Inflammatory macrophage treated with lipopolysaccharide for 4 hours (primary cell): ENCODE measurements around the gene SHISA9.

ENCODE experiments used
- DNase-seq: peaks from one replicate; pipeline ENCODE4 v3.0.0-alpha.2; 2020

Gene SHISA9

DNA sequence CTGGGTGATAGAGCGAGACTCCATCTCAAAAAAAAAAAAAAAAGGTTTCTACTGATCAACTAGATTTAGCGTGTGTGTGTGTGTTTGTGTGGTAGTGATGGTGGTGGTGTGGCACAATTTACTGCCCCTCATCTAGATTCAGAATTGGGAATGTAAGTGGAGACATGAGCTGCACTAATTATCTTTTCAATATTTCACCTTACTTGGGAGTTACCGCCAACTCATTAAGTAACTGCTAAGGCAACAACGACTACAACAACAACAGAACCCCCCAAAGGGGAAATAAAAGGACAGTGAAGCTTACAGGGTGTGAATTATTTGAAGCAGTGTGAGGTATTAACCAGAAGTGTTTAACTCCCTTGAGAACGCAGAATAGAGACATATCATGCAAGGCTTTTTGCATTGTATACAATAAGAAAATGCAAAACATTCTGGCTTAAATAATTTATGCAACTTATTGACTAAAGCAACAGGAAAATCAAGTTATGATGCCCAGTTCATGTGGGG lies 180.5 kb downstream of the SHISA9 start:
- no peak for DNase-seq

DNA sequence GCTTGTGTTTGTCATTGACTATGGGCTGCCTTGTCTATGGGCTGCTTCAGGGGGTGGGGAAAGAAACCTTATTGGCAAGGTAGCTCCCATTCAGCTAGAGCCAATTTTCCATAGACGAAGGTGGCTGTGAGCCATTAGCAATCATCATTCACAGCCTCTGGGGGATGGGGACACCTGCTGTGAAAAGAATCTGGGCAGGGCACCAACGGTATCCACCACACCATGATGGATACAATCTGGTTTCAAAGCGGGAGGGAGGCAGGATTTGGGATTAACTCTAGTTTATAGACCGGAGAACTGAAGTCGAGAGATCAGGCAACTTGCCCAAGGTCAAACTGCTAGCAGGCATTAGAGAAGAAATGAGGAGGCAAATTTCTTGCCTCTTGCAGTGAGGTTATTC lies 182.3 kb downstream of the SHISA9 start:
- DNase-seq: no peak

DNA sequence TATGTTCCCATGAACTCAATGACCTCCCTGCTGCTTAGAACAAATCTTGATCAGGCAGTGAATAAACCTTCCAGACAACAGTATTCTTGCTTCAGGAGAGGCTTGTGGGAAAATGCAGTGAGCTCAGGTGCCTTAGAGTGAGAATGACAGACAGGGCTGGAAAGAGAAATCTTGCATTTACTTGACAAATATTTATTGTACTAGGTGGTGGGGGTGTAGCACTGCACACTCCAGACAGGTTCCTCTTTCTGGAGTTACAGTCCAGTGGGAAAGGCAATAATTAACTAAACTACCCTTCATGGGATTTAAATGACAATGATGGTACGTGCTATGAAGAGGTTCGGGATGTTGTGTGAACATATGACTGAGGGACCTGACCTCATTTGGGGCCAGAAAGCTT lies 182.9 kb downstream of the SHISA9 start:
- DNase-seq: no peak

DNA sequence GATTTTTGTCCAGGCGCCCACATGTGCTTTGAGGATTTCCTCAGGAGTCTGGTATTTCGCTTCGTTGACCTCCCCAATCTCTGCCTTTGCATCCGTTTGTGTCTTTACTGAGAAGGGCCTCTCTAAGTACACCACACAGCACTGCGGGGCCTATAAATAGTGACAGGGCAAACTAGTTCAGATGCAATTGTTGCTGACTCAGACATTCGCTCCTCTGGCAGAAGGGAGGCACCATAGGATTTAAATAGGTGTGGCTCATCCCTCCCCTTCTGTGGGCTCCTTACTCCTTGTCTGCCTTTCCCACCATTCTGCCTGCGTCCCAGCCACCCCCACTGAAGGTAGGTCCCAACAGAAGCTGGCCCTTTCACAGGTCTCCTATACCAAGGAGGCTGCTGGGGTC lies 192.3 kb downstream of the SHISA9 start:
- no peak for DNase-seq

DNA sequence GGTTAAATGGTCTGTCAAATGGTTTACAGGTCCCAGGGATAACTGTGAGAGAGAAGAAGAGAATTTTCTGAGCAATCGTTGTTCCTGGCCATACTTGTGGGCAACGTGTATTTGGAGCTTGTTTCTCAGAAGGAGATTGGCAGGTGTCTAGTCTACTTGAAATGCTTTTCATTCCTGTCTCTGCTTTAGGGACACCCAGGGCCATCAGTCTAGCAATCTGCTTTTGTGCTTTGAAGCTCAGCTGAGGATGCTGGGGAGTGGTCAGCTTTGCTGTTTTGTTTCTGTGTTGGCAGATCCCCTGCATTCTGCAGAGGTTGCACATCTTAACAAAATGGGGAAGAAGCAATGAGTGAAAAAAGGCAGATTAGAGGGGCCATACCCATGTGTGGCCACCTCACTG lies 193.7 kb downstream of the SHISA9 start:
- no peak for DNase-seq

DNA sequence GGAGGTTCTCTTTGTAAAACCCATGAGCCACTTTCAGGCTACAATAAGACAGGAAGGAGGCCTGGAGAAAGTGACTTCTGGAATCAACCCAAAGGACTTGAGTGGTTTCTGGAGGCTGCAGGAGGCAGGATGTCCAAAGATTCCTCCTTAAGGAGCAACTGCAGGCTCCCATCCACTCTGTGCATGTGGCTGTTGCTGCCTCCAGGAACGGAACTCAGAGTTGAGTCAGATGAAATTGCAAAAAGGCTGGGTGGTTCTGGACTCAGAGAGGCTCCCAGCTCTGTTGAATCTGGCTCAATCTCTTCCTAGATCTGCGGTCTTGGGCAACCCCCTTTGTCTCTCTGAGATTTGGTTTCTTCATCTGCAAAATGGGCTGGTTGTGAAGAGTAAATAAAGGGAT lies 197.1 kb downstream of the SHISA9 start:
- no peak for DNase-seq

DNA sequence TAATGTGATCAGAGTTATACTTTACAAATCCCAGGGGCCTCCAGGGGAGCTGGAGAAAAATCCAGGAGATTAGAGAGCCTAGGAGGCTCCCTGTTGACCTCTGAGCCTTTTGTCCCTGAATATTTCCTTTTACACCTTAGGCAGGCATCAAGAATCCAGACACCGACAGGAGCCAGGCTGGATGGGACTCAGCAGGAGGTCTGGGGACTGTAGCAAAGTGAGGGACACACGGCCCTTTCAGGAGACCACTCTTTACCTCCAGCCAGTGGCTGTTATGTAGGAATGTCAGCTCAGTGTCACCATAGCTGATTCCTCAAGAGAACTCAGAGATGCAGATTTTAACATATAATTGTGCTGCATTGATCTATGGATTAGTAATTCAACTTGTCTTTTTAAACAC lies 198.4 kb downstream of the SHISA9 start:
- no peak for DNase-seq

DNA sequence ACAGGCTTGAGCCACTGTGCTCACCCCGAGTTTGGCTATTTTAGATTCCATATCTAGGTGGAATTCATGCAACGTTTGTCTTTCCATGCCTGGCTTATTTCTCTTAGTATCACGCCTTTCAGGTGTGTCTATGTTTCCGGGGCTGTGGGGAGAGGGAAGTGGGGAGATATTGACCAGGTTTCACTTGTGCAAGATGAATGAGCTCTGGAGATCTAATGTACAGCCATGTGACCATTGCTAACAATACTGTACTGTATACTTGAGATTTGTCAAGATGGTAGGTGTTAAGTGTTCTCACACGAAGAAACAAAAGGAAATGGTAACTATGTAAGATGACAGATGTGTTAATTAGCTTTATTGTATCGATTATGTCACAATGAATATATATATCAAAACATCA lies 199.6 kb downstream of the SHISA9 start:
- DNase-seq: no peak

DNA sequence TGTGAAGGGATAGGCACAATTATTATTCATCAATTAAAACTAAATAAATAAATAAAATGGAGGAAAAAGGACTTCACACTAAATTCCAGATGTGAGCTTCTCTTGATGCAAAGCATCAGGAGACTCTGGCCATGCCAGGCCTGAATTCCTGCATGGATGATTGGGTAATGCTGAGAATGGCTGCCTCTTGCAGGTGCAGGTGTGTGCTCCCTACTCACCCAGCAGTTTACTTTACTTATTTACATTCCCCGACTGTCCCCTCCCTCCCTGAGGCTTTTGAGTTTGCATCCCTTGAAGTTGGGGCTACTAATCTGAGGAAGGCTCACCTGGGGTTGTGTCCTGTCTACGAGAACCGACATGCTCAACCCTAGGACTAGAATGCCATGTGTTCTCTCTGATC lies 200.4 kb downstream of the SHISA9 start:
- DNase-seq: no peak

DNA sequence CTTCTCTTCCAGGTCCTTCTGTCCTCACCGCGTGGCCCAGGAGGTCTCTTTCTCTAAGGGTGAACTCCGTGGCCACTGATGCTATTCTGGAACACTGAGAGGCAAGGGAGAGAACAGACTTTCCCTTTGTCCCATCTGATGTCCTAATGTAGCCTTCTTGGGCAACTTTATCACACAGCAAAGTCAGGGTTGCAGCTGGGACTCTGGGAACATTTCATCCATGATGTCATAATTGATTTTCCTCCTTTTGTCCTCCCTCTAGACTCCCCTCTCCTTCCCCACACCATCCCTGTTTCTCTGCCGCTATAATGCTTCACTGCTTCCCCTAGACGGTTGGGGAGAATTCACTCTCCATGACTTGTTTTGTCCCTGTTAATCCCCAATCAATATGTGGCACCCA lies 201.0 kb downstream of the SHISA9 start:
- no peak for DNase-seq

DNA sequence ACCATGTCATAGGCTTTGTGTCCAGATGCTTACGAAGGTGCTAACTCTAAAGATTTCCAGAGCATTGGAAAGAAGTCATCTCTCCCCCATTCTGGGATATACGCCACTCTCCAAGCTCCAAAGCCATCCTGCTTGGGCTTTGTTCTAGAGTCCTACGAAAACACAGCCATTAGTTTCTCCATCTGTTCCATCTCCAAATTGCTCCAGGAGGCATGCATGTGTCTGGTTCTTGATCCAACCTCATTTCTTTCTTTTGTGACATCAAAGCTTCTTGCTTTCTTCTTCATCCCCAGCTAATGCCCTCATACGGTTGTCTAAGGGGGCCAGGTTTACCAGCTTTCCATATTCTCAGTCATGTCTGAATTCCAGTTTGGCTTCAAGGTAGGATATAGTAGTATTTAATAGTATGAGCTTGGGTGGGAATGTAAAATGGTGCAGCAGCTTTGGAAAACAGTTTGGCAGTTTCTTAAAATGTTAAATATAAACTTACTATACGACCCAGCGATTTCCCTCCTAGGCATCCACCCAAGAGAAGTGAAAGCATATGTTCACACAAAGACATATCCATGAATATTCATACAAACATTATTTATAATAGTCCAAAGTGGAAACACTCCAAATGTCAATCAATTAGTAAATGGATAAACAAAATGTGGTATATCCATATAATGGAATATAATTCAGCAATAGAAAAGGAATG lies 202.6 kb downstream of the SHISA9 start:
- DNase-seq: no peak

DNA sequence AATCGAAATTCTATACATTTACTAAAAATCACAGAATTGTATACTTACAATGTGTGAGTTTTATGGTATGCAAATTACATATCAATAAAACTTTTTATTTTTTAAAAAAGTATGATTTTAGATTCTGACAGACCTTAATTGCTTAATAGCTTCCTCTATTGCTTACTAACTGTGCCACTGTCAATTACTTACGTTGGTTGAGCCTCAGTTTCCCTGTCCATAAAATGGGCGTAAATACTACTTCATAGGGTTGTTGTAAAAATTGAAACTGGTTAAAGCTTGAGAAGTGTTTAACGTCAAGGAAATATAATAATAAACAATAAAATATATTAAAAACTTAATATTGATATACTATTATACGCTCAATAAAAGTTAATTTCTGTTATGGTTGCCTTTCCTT lies 203.4 kb downstream of the SHISA9 start:
- DNase-seq: no peak

DNA sequence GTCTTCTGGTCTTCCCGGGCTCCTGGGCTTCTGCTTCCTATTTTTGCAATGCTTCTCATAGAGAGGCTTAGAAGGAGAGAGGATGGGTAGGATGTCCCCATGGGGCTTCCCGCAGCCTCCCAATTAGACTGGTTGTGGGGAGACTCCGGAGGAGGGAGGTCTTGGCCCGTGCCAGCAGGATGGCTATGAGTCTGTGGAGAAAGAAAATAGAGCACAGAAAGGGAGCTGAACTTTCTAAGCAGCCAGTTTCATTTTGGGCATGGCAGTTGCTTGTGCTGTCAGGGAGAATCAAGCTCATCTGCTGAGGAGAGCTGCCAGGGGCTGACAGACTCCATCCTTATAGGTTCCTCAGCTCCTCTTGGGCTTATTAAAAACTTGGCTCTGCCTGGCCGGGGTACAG lies 204.0 kb downstream of the SHISA9 start:
- no peak for DNase-seq

DNA sequence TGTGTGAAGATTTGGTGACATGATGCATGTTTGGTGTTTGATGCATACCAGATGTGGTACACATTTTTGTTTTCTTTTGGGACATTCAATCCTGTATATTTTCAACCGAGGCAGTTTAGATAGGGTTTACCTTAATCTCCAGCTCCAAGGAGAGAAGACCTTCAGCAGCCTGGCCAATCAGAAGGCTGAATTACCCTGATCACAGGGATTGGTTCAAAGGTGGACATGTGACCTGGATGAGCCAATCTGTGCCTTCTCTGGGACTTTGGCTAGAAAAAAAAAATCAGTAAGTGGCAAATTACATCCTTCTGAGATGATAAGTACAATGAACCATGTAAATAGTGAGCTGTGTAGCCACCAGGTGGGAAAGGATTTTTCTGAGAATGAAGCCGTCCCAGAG lies 205.1 kb downstream of the SHISA9 start:
- no peak for DNase-seq

DNA sequence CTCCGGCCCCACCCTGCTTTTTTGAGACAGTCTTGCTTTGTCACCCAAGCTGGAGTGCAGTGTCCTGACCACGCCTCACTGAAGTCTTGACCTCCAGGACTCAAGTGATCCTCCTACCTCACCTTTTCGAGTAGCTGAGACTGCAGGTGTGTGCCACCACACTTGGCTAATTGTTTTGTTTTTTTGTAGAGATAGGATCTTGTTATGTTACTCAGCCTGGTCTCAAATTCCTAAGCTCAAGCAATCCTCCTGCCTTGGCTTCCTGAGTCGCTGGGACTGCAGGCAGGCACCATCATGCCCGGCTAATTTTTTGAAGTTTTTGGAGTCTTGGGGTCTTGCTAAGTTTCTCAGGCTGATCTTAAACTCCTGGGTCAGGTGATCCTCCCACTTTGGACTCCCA lies 206.7 kb downstream of the SHISA9 start:
- DNase-seq: no peak

DNA sequence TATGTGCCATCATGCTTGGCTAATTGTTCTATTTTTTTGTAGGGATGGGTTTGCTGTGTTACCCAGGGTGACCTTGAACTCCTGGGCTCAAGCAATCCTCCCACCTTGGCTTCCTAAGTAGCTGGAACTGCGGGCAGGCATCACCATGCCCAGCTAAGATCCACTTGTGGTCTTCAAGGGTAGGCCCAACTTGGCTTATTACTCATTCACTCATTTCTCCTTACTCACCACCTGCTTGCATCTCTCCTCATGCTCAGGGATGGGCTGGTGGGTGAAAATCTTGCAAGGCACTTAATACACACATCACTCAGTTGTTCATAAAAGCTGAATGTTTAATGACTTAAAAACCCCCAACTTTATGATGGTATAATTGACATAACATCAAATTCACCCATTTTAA lies 207.8 kb downstream of the SHISA9 start:
- DNase-seq: no peak

DNA sequence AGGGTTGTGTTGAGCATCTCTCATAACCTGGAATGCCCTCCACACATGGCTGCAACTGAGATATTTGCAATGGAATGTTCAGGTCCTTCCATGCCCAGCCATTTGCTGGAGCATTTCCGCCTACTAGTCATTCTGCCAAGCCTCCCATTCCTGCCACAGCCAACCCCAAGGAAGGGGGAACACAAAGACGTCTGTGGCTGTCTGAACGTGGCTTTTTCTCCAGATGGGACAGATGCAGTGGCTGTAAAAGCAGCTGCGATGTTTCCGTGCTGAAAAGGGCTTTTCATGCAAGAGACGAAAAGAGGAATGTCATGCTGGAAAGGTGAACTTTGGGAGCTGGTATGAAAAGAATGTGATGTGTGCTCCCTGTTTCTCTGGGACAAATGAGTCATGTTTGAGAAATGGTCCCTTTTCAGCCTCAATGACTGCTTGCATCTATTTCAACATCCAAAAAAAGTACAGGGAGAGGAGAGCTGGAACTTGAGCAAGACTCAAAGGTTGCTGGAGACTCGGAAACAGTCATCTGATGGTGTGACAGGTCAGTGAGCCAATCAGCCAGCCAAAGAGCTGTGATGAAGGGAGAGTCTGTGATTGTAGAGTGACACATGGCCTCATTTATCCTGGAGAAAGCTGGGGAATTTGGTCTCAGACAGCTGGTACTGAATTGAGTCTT lies 208.9 kb downstream of the SHISA9 start:
- no peak for DNase-seq

DNA sequence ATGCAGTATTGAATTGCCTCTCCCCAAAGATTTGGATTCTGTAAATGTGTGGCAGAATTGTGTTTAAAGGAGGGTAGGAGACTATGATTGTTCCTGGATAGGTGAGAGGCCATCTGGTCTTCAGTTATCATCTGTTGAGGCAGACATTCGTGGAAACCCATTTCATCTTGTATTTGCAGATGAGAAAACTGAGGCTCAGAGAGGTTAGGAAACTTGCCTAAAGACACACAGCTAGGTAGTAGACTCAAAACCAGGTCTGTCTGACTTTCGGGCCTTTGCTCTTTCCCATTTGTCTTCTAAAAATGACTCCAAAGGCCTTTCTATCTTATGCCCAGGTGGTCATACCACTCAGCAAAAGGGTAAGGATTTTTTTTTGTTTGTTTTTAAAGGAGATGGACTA lies 210.3 kb downstream of the SHISA9 start:
- DNase-seq: no peak

DNA sequence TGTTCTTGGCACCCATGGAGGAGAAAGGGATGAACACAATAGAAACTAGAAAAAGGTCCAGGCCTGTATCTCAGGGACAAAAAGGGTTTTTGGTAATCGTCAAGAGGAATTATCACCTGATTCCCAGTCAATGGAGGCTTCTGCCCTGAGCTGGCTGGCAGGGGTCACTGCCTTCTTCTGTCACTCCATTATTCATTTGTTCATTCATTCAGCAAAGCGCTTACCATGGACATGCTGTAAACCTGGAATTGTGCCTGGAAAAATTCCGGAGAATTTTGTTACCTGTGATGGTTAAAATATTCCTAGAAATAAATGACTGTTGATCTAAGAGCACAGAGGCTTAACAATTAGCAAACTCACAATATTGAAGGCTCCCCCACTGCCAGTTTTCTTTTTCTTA lies 212.3 kb downstream of the SHISA9 start:
- DNase-seq: no peak

DNA sequence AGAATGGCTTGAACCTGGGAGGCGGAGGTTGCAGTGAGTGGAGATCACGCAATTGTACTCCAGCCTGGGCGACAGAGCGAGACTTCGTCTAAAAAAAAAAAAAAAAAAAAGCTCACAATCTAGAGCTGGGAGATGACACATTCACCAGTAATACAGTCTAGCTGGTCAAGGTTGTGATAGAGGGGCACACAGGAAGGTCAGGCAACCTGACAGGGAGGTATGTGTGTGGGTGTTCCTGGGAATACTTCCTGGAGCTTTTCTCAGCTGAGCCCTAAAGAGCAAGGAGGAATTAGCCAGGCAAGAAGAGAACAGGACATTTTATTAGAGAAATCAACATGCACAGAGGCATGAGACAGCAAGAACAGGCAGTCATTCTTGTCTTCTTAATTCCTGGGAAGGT lies 216.7 kb downstream of the SHISA9 start:
- DNase-seq: no peak

DNA sequence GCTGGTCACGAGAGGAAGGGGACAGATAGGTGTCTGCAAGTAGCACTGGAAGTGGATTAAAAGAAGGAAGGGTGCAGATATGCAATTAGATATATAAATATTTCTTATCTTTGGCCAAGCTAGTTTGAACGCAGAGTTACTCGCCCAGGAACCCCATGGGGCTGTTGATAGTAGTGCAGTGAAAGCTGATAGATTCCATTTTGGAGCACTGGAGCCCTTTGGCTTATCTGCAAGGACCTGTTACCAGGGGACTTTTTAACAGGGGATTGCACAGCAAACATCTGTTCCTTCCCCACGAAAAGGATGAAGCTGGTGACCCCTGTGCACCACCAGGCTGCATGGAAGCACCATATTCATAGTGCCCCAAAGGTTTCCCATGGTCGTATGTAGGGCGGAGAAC lies 218.7 kb downstream of the SHISA9 start:
- DNase-seq: no peak

DNA sequence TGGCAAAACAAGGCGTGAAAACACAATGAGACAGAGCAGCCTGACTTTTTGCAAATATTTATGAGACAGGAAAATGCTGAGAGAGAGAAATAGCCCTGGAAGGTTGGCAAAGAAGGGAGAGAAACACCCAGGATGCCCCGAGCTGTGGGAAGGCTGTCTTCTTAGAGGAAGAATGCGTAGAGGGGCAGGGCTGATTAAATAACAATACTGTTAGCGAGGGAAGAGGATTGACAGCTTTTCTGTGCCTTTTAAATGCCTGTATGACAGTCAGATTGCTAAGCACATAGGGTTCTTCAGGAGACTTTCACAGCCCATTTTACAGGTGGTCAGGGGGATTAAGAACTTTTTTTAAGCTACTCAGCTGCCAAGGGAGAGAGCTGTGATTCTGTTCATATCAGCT lies 219.2 kb downstream of the SHISA9 start:
- no peak for DNase-seq

DNA sequence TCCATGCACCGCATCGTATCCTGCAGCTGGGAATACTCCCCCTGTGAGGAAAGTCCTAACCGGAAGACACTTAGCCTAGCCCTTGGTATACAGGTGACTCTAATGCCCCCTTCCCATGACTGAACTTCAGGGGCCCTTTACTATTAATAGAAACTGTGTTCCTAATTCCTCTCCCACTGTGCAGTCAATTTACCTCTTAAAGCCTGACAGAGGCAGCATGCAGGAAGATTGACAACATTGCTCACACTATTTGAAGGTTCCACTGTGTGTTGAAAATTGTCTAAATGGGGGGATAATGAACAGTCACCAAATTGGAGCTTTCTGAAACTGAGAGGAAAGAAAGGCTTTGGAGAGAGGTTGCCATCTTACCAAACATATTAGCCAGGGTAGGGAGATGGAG lies 222.6 kb downstream of the SHISA9 start:
- DNase-seq: no peak

DNA sequence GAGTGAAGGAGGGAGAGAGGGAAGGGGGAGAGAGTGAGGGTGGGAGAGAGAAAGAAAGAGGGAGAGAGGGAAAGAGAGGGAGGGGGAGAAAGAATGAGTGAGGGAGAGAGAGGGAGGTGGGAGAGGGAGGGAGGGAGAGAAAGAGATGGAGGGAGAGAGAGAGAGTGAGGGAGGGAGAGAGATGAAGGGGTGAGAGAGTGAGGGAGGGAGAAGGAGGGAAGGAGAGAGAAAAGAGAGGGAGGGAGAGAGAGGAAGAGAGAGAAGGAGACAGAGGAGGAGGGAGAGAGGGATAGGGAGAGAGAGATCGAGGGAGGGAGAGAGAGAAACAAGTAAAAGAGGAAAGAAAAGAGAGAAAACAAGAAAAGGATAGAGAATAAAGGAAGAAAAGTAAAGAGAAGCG lies 225.7 kb downstream of the SHISA9 start:
- no peak for DNase-seq

DNA sequence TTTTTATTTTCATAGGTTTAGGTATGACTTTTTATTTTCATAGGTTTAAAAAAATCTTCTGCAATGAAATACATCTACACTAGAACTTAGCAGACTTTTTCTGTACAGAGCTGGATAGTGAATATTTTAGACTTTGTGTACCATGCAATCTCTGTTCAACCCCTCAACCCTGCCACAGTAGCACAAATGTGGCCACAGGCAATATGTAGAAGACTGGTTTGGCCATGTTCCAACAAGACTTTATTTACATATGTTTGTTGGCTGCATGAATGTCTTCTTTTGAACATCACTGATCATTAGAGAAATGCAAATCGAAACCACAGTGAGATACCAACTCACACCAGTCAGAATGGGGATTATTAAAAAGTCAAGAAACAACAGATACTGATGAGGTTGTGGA lies 229.2 kb downstream of the SHISA9 start:
- no peak for DNase-seq
